Neural cell (in vitro differentiated cells): ENCODE measurements around the gene RNF145.
"Not testable (repeated sequence)": the region's sequence is repeated elsewhere in the genome, so short reads cannot be mapped to it uniquely, and the experiment has no call there.

Experiments used
- EP300 ChIP-seq: fragments of 450-650 bp; conservative IDR thresholded peaks from 2 replicates; pipeline ENCODE4 v1.6.1; 2014; ENCODE audit warnings: antibody characterized with exemption, mild to moderate bottlenecking, moderate library complexity; ENCODE audit not compliant: poor library complexity, severe bottlenecking
- EZH2 ChIP-seq: fragments of 200-600, 300-800 bp; shearing (Covaris generic), sonication (generic); IDR thresholded peaks from 2 replicates; pipeline ENCODE4 v1.6.1; 2014; ENCODE audit warnings: antibody characterized with exemption, low read length, borderline replicate concordance, mild to moderate bottlenecking; ENCODE audit not compliant: insufficient read depth, poor library complexity, severe bottlenecking
- POLR2AphosphoS5 ChIP-seq: IDR thresholded peaks from 2 replicates; pipeline ENCODE4 v1.6.1; 2012
- RAD21 ChIP-seq: fragments of 450-650 bp; conservative IDR thresholded peaks from 2 replicates; pipeline ENCODE4 v1.6.1; 2014; ENCODE audit warnings: antibody characterized with exemption, mild to moderate bottlenecking, moderate library complexity
- SMC3 ChIP-seq: fragments of 450-650 bp; conservative IDR thresholded peaks from 2 replicates; pipeline ENCODE4 v1.6.1; 2014; ENCODE audit warnings: antibody characterized with exemption, mild to moderate bottlenecking, moderate library complexity; ENCODE audit not compliant: poor library complexity
- TAF1 ChIP-seq: IDR thresholded peaks from 2 replicates; pipeline ENCODE4 v1.6.1; 2012; ENCODE audit warnings: low read depth
- TF ChIP-seq, protein P1 (sequence below): fragments of 450-650 bp; IDR thresholded peaks from 2 replicates; pipeline ENCODE4 v1.5.1; 2014; ENCODE audit warnings: antibody characterized with exemption, mild to moderate bottlenecking, moderate library complexity; ENCODE audit not compliant: poor library complexity, severe bottlenecking

DNA sequence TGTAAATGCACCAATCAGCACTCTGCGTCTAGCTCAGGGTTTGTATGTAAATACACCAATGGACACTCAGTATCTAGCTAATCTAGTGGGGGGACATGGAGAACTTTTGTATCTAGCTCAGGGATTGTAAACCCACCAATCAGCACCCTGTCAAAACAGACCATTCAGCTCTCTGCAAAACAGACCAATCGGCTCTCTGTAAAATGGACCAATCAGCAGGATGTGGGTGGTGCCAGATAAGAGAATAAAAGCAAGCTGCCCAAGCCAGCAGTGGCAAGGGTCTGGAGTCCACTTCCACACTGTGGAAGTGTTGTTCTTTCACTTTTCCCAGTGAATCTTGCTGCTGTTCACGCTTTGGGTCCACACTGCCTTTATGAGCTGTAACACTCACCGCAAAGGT is 89.5 kb downstream of the RNF145 start:
- TF ChIP-seq, protein P1, sequence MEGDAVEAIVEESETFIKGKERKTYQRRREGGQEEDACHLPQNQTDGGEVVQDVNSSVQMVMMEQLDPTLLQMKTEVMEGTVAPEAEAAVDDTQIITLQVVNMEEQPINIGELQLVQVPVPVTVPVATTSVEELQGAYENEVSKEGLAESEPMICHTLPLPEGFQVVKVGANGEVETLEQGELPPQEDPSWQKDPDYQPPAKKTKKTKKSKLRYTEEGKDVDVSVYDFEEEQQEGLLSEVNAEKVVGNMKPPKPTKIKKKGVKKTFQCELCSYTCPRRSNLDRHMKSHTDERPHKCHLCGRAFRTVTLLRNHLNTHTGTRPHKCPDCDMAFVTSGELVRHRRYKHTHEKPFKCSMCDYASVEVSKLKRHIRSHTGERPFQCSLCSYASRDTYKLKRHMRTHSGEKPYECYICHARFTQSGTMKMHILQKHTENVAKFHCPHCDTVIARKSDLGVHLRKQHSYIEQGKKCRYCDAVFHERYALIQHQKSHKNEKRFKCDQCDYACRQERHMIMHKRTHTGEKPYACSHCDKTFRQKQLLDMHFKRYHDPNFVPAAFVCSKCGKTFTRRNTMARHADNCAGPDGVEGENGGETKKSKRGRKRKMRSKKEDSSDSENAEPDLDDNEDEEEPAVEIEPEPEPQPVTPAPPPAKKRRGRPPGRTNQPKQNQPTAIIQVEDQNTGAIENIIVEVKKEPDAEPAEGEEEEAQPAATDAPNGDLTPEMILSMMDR = not testable (repeated sequence)
- TF ChIP-seq EP300, RAD21, EZH2, SMC3, TAF1, POLR2AphosphoS5: not testable (repeated sequence)
